IPS-11a (cell line): ENCODE measurements around the gene DENND1A.
"Not testable (repeated sequence)": the region's sequence is repeated elsewhere in the genome, so short reads cannot be mapped to it uniquely, and the experiment has no call there.

Source experiments
- H3K4me3 ChIP-seq: one replicate; pipeline ENCODE4 v1.5.1; 2013; ENCODE audit warnings: low read depth, low read length, control low read depth

Gene DENND1A

DNA sequence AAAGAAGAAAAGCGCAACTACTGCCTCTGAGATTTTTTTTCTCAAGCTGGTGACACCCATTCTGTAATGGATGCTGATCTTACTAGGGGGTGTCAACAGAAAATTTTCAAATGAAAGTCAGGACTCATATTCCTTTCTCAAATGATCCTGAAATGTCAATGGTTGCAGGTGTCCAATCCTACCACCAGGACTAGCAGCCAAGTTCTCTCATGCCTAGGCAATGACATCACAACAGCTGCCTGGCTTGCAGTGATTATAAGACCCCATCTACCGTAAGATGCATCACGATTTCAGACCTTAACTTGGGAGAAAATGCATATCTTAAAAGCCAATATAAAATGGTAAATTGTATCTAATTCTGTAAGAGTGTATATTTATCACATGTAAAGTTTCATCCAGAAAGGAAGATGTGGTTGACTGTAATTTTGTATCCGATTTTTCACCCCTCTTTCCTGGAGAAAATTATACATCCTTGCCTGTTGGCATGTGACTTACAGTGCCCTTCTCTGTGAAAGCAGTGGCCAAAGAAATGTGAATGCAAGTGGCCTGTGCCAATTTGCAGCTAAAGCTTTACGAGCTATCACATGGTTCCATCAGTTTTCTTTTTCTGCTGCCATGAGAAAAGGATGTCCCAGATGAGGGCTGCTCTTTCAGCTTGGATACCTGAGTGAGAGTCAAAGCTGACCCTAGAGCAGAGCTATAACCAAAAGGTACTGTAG, 104.4 kb downstream of the DENND1A start:
- no peak overlapping the region for H3K4me3 ChIP-seq

DNA sequence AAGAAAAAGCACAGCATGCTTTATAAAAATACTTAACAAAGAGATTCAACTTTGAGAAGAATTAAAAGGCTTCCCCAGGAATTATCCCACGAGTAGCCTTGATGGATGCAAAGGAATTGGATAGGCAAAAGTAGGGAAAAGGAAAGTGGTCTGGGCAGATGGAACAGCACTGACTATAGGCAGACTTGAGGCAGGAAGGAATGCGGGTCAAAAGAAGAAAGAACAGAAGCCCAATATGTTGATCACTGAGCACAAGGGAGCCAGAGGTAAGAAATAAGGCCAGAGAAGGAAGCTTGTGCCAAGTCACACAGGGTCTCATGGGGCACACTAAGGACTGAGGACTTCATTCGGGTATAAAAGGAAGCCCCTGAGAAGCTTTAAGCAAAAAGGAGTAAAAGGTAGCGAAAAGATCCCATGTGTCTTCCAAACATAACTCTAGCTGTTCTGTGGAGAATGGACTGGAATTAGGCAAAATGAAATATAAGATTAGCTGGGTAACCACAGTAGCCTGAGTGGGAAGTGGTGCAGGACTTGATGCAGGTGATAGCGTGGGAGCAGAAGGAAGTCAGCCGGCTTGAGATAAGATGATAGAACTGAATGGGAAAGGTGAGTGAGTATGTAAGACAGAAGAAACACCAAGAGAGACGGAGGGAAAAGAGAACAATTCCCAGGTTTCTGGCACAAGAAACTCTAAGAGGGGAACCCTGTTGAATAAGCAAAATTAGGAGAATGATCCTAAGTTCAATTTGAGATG, 106.6 kb downstream of the DENND1A start:
- H3K4me3 ChIP-seq: no peak overlapping the region

GRCh38 chr9:123821619-123822018, 108.3 kb downstream of the DENND1A start:
- no peak overlapping the region for H3K4me3 ChIP-seq

DNA sequence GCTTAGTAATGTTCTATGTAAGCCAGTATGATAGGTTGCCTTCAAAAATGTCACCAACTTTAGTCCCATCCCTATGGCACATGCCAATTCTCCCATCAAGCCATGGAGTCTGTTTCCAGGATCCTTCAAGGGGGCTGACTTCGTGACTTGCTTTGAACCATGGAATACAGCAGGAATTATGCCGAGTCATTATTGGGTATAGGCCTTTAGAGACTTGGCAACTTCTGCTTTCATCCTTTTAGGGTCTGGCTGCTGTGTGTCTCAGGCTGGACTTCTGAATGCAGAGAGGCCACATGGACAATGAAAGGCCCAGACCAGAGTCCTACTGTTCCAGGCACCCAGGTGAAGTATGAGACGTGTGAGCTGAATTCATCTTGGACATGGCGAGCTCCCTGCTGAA, 109.8 kb downstream of the DENND1A start:
- no peak overlapping the region for H3K4me3 ChIP-seq

GRCh38 chr9:123816817-123817472, 113.0 kb downstream of the DENND1A start:
- no peak overlapping the region for H3K4me3 ChIP-seq

GRCh38 chr9:123815856-123816255, 114.1 kb downstream of the DENND1A start:
- not testable (repeated sequence) for H3K4me3 ChIP-seq

- no peak overlapping the region for H3K4me3 ChIP-seq
Observed at GRCh38 chr9:123814496-123814895, 115.4 kb downstream of the DENND1A start.

GRCh38 chr9:123812984-123813383, 116.9 kb downstream of the DENND1A start:
- H3K4me3 ChIP-seq: no peak overlapping the region

- no peak overlapping the region for H3K4me3 ChIP-seq
Observed at GRCh38 chr9:123807251-123807650, 122.7 kb downstream of the DENND1A start.

GRCh38 chr9:123806829-123807228, 123.1 kb downstream of the DENND1A start:
- no peak overlapping the region for H3K4me3 ChIP-seq

DNA sequence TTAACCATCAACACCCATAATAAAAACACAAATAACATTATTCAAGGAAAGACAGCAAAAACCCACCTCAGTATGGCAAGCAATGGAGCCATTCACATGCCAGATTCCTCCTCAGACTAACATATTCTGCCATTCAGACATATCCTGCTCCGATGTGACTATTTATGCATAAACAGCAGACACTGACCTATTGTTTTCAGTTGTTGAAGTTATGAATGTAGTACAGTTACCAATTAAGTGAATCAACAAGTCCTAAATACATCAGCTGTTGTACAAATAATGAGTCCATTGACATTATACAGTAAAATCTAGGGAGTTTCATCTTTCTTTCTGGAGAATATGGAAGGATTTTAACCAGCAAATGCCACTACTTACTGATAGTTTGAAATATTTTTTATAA, 131.7 kb downstream of the DENND1A start:
- H3K4me3 ChIP-seq: no peak overlapping the region

DNA sequence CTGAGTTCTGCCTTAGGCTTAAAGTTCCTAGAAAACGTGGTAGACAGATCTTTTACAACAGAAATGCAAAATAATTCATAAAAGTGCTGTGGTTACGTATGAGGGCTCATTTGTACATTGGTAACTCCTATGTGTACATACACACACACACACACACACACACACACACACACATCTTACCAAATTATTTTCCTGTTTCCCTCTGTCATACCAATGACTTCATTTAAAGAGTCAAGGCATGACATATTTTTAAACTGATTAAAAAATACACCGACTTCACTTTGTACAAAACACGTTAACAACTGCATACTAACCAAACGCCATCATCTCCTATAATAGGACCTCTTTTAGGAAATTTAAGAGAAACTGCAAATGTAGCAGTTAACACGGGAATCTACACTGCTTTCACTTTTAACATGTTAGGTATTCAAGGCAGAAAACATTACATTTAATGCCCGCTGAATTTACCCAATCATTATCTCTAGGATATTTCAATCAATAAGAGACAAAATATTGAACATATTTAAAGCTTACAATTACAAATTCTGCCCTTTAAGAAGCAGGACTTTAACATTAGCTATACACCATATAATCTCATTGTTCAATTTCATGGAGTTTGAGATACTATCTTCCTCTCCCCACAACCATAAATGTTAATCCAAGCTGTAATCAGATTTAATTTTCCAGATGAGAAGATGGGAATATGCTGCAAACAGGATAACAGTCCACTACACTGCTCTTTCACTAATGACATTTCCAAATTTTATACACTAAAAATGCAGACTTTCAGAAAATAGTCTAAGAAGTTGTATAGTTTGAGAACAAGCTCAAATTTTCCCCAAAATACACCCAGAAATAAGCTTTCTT, 133.1 kb downstream of the DENND1A start:
- H3K4me3 ChIP-seq: no peak overlapping the region

GRCh38 chr9:123796094-123796493, 133.8 kb downstream of the DENND1A start:
- H3K4me3 ChIP-seq: no peak overlapping the region

DNA sequence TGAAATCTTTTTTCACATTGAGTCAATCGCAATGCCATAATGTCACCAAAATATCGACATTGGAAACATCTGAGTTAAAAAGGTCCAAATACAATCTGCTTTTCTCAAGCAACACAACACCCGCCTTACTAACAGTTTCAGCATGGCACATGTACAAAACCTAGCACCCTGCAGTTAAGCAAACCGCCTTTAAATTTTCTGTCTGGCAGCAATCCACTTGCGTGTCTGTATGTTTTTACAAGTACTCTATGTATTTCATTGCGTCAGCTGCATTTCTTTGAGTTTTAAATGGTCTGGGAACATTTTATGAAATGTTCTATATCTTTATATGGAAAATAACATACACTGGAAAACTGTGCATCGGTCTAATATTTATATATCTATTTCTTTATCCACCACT, 134.6 kb downstream of the DENND1A start:
- H3K4me3 ChIP-seq: no peak overlapping the region

GRCh38 chr9:123792501-123792900, 137.4 kb downstream of the DENND1A start:
- no peak overlapping the region for H3K4me3 ChIP-seq

DNA sequence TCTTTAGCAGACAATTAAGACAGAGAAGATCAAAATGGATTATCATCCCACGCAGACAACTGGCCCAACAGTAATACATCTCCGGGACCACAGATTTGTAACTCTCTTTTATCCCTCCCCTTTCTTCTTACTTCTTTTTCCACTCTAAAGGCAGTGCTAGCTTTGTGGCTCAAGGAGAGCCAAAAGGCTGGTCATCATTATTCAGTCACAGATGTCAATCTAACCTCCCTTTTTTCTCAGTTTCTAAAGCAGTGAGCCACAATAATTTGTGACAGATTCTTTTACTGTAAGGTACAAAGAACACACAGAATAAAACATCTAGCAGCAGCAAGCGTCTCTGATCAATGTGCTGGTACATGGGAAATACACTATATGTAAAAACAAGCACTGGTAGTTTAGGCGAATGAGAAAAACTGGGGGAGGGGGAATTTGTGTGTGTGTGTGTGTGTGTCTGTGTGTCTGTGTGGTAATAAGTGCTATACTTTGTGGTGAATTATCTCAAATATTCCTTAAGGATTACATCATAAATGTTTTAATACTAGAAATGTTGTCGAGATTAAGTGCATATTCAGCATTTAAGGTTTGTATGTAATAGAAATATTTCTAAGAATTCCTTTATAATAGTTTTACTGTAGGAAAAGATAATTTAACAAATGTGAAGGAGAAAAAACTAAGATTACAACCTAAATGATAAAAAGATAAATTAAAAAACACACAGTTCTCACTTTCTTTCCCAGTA, 140.2 kb downstream of the DENND1A start:
- no peak overlapping the region for H3K4me3 ChIP-seq

DNA sequence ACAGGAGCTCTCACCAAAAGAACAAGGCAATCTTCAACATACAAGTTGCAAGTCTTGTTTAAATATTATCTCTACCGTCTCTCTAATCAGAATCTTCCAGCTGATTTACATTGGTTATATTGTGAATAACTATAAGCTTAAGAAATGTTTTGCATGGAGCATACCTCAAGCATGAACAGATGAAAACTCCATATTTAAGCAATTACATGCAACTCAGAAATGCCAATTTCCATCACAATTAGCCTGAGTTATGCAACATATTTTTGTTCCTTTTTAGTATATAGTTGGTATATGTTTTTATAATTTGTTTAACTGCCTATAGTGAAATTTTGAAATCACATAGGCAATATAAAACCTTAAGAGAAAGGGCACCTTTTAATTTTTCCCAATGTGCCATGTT, 142.5 kb downstream of the DENND1A start:
- no peak overlapping the region for H3K4me3 ChIP-seq

- no peak overlapping the region for H3K4me3 ChIP-seq
Observed at GRCh38 chr9:123784518-123784917, 145.4 kb downstream of the DENND1A start.

- no peak overlapping the region for H3K4me3 ChIP-seq
Observed at GRCh38 chr9:123778232-123778902, 151.6 kb downstream of the DENND1A start.
